ENCODE measurements around the gene EPOP.

The EPOP gene

DNA sequence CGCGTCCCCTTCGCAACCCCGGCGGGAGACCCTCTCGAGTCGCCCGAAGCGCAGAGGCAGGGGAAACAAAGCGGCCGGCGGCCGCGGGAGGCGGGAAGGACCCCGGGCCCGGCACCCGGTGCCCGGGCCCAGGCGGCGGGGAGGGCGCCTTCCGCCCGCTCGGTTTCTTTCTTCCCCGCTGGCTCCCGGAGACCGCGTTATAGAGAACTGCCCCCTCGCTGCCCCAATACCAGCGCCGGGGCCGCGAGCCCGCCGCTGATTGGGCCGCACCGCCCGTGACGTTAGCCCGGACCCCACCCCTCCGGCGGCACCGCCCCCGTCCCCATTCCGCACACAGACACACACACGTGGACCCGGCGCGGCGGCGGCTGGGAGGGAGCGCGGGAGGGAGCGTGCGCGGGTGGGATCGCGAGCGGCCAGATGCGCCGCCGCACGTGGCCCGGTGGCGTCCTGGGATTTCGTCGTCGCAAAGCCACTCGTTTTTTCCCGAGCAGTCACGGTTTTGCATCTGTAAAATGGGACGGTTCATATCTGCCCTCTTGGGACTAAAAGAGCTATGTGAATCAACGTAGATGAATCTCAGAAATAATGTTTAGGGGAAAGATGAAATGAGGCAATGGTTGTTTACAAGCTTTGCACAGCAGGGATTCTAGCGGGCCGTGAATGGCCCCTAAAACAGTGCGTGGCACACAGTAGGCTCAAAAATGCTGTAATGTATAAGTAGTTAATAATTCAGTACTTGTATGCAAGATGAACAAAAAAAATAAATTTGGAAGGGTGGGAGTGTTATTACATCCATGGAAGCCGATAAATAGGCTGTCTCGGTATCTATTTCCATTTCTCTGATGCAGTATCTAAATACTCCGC, at the start of gene EPOP:
TSS of gene EPOP (minus strand) at position 209 of the 867 bp plus-strand sequence. CDS start 462 bp downstream, outside the sequence.
- Histone ChIP-seq H3F3A (ENCODE audit: insufficient read depth) (peaks cover 4% of the 10 kb centered on the region; the same call in 1 of the 2 replicates), H3K27ac (ENCODE audit: low read depth, low read length) (no peak within 1 kb of the TSS), H4K20me1 (ENCODE audit: low read depth, low read length) (no peaks in the 10 kb centered on the region), H3K9me3 (ENCODE audit: insufficient read depth, low read length) (no peaks in the 10 kb centered on the region), H3K36me3 (ENCODE audit: low read length) (no peaks in the 10 kb centered on the region), H3K4me3 (ENCODE audit: insufficient read depth, low read length, poor library complexity, severe bottlenecking) (peak within 1 kb of the TSS; percentile 73), H2AFZ (ENCODE audit: low read depth, low read length, severe bottlenecking) (peak within 1 kb of the TSS; percentile 93), H3K4me2 (ENCODE audit: low read depth, low read length, poor library complexity, severe bottlenecking) (peak within 1 kb of the TSS; percentile 69), H3K9me2 (replicated peaks; ENCODE audit: insufficient read depth, low read length) (no peaks in the 10 kb centered on the region), H3K79me2 (ENCODE audit: insufficient read depth, low read length) (no peaks in the 10 kb centered on the region), H3K27me3 (ENCODE audit: low read length) (no peaks in the 10 kb centered on the region), H3K9ac (ENCODE audit: low read length) (peak within 1 kb of the TSS; percentile 80)
- TF ChIP-seq EZH2phosphoT487 (conservative IDR thresholded peaks at IDR 0.05; ENCODE audit: low read length) = no peak
- TF ChIP-seq, protein P1, sequence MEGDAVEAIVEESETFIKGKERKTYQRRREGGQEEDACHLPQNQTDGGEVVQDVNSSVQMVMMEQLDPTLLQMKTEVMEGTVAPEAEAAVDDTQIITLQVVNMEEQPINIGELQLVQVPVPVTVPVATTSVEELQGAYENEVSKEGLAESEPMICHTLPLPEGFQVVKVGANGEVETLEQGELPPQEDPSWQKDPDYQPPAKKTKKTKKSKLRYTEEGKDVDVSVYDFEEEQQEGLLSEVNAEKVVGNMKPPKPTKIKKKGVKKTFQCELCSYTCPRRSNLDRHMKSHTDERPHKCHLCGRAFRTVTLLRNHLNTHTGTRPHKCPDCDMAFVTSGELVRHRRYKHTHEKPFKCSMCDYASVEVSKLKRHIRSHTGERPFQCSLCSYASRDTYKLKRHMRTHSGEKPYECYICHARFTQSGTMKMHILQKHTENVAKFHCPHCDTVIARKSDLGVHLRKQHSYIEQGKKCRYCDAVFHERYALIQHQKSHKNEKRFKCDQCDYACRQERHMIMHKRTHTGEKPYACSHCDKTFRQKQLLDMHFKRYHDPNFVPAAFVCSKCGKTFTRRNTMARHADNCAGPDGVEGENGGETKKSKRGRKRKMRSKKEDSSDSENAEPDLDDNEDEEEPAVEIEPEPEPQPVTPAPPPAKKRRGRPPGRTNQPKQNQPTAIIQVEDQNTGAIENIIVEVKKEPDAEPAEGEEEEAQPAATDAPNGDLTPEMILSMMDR (IDR thresholded peaks at IDR 0.05; ENCODE audit: insufficient read depth, low read length, poor library complexity, severe bottlenecking) = no peak

DNA sequence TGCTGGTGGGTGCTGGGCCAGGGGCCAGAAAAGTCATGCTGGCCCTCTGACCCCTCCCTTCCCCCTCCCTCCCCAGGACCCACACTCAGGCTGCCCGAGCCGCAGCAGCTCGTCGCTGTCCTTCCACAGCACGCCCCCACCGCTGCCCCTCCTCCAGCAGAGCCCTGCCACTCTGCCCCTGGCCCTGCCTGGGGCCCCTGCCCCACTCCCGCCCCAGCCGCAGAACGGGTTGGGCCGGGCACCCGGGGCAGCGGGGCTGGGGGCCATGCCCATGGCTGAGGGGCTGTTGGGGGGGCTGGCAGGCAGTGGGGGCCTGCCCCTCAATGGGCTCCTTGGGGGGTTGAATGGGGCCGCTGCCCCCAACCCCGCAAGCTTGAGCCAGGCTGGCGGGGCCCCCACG, 47.0 kb upstream of the EPOP start:
- H3K36me3 ChIP-seq (ENCODE audit: low read length) = peaks cover 3% of the 10 kb centered on the region; the same call in 1 of the 2 replicates

DNA sequence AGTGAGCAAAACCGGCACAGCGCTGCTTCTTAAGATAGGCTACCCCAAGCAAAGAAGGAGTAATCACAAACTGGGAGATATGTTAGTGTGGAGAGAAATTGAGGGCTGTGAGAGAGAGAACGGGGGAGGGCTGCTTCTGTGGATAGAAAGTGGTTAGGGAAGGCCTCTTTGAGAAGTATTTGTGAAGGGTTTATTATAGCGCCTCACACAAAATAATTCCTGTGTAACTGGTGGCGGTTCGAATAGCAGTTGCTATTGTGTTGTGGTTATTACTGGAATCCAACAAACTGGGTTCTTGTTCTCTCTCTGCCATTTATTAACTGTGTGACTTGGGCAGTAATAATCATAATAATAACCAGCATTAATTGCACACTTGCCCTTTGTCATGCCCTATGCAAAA, 46.2 kb upstream of the EPOP start:
- Histone ChIP-seq H3K4me2 (ENCODE audit: low read depth, low read length, poor library complexity, severe bottlenecking) (no peak overlapping the region), H3F3A (ENCODE audit: insufficient read depth) (no peaks in the 10 kb centered on the region), H3K9ac (ENCODE audit: low read length) (no peak overlapping the region), H4K20me1 (ENCODE audit: low read depth, low read length) (no peaks in the 10 kb centered on the region), H3K9me3 (ENCODE audit: insufficient read depth, low read length) (no peaks in the 10 kb centered on the region), H2AFZ (ENCODE audit: low read depth, low read length, severe bottlenecking) (no peak overlapping the region), H3K27me3 (ENCODE audit: low read length) (no peaks in the 10 kb centered on the region), H3K36me3 (ENCODE audit: low read length) (peaks cover 3% of the 10 kb centered on the region; the same call in 1 of the 2 replicates), H3K79me2 (ENCODE audit: insufficient read depth, low read length) (no peaks in the 10 kb centered on the region), H3K4me3 (ENCODE audit: insufficient read depth, low read length, poor library complexity, severe bottlenecking) (no peak overlapping the region), H3K27ac (ENCODE audit: low read depth, low read length) (no peak overlapping the region), H3K9me2 (replicated peaks; ENCODE audit: insufficient read depth, low read length) (no peaks in the 10 kb centered on the region)
- TF ChIP-seq EZH2phosphoT487 (conservative IDR thresholded peaks at IDR 0.05; ENCODE audit: low read length) = no peak
- TF ChIP-seq, protein P1 (IDR thresholded peaks at IDR 0.05; ENCODE audit: insufficient read depth, low read length, poor library complexity, severe bottlenecking) = no peak

More for the DNA sequence above, 47.0 kb upstream of the EPOP start:
- Histone ChIP-seq H3K79me2 (ENCODE audit: insufficient read depth, low read length) (no peaks in the 10 kb centered on the region), H2AFZ (ENCODE audit: low read depth, low read length, severe bottlenecking) (no peak overlapping the region), H3K9me2 (replicated peaks; ENCODE audit: insufficient read depth, low read length) (no peaks in the 10 kb centered on the region), H3K4me2 (ENCODE audit: low read depth, low read length, poor library complexity, severe bottlenecking) (no peak overlapping the region), H4K20me1 (ENCODE audit: low read depth, low read length) (no peaks in the 10 kb centered on the region), H3K27ac (ENCODE audit: low read depth, low read length) (no peak overlapping the region), H3K9me3 (ENCODE audit: insufficient read depth, low read length) (no peaks in the 10 kb centered on the region), H3F3A (ENCODE audit: insufficient read depth) (no peaks in the 10 kb centered on the region), H3K27me3 (ENCODE audit: low read length) (no peaks in the 10 kb centered on the region), H3K4me3 (ENCODE audit: insufficient read depth, low read length, poor library complexity, severe bottlenecking) (no peak overlapping the region), H3K9ac (ENCODE audit: low read length) (no peak overlapping the region)
- TF ChIP-seq, protein P1 (IDR thresholded peaks at IDR 0.05; ENCODE audit: insufficient read depth, low read length, poor library complexity, severe bottlenecking) = no peak
- TF ChIP-seq EZH2phosphoT487 (conservative IDR thresholded peaks at IDR 0.05; ENCODE audit: low read length) = no peak
